LNCaP clone FGC (cell line): ENCODE results near the gene THAP12.

ENCODE experiments used
- DNase-seq: peaks from one replicate; pipeline ENCODE4 v3.0.0-alpha.2; 2011; ENCODE audit warnings: low read depth
- H3K4me3 ChIP-seq: 2 replicates; pipeline ENCODE4 v1.5.1; 2011; ENCODE audit warnings: mild to moderate bottlenecking, low read depth, low read length, control low read depth
- TF ChIP-seq, protein P1 (sequence below): IDR thresholded peaks from 2 replicates; pipeline ENCODE4 v1.5.1; 2012; ENCODE audit warnings: mild to moderate bottlenecking; ENCODE audit not compliant: control insufficient read depth, insufficient read depth; ENCODE audit errors: extremely low read depth

Gene THAP12

DNA sequence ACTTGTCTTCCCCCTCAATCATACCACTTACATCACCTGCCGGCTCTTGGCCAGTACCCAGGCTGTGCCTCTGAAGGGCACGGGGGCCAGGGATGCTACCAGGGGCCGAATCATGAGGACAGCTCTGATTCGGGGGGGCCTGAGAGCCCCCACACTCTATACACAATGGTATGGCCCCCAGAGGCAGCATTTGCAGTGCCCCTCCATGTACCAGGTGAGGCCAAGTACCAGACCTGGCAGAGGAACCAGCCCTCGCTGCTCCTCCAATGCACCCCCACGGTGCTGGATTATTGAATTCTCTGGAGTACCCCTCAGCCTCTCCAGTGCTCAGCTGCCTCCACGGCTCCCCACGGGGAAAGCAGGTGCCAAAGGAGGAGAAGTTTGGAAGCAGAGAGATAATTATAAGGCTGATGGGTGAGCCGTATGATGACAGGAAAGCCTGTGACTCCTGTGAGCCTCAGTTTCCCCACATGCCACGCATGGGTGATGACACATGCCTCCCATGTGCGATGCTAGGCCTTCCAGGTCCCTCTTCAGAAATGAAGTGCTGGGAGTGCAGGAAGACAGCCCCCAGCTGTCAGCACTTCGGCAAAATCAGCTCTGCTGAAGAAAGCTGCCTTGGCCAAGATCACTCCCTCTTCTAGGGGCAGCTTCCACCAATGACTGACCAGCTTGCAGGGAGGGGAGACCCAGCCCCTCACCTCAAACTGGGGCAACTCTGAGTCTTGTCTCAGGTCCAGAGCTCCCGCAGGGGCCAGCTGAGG is 69.9 kb downstream of the THAP12 start:
- no peak for DNase-seq
- H3K4me3 ChIP-seq: no peak overlapping the region
- TF ChIP-seq, protein P1, sequence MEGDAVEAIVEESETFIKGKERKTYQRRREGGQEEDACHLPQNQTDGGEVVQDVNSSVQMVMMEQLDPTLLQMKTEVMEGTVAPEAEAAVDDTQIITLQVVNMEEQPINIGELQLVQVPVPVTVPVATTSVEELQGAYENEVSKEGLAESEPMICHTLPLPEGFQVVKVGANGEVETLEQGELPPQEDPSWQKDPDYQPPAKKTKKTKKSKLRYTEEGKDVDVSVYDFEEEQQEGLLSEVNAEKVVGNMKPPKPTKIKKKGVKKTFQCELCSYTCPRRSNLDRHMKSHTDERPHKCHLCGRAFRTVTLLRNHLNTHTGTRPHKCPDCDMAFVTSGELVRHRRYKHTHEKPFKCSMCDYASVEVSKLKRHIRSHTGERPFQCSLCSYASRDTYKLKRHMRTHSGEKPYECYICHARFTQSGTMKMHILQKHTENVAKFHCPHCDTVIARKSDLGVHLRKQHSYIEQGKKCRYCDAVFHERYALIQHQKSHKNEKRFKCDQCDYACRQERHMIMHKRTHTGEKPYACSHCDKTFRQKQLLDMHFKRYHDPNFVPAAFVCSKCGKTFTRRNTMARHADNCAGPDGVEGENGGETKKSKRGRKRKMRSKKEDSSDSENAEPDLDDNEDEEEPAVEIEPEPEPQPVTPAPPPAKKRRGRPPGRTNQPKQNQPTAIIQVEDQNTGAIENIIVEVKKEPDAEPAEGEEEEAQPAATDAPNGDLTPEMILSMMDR: no peak

- no peak overlapping the region for H3K4me3 ChIP-seq
- TF ChIP-seq, protein P1: no peak
- DNase-seq: no peak
Observed at GRCh38 chr11:76307978-76308747, 72.8 kb downstream of the THAP12 start.

GRCh38 chr11:76307396-76307795 is 73.5 kb downstream of the THAP12 start:
- TF ChIP-seq, protein P1: no peak
- H3K4me3 ChIP-seq: no peak overlapping the region
- no peak for DNase-seq

DNA sequence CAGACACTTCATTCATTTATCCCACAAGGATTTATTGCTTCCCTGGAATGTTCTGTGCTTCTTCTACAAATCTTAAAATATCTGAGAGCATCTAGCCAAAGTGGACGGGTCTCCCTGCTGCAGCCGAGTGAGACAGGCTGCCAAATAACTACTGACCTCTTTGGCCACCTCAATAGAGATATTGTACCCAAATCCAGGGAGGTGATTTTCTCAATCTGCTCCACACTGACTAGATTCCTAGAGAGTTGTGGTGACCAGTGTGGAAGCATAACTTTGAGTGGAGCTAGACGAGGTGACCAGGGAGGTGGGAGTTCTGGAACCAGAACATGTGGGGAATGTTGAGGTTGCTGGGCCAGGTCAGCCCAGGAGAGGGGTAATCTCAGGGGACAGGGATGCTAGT is 77.5 kb downstream of the THAP12 start:
- no peak for DNase-seq
- no peak overlapping the region for H3K4me3 ChIP-seq
- TF ChIP-seq, protein P1: no peak

DNA sequence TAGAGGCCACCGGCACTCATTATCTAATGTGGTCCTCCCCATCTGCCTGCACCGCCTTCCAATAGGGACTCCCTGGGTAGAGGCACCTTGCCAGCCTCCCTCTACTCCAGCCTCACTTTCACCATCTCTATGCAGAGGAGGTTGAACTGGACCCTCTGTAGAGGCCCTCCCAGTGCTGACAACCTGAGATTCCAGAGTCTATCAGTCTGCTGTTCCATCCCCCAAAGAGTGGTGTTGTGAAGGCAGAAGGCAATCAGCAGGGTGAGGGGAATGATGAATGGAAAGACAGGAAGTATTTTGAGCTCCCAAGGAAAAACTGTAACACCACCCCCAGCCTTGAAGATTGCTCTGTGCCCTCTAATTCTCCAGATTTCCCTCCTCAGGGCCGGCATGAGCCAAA is 77.9 kb downstream of the THAP12 start:
- DNase-seq: no peak
- no peak overlapping the region for H3K4me3 ChIP-seq
- TF ChIP-seq, protein P1: no peak
